NCI-H446 treated with DMSO at 0.1 percent for 48 hours (cell line): ENCODE data around the gene FAM3B.
"Not testable (repeated sequence)": the region's sequence is repeated elsewhere in the genome, so short reads cannot be mapped to it uniquely, and the experiment has no call there.

Source experiments
- DNase-seq: peaks from one replicate; lab custom pipeline; 2025; lab: John Stamatoyannopoulos, UW

The FAM3B gene

GRCh38 chr21:41349619-41350390 lies 33.2 kb downstream of the FAM3B start:
- no peak for DNase-seq

GRCh38 chr21:41350436-41351155 lies 34.0 kb downstream of the FAM3B start:
- DNase-seq = no peak

GRCh38 chr21:41357546-41357945 lies 40.9 kb downstream of the FAM3B start:
- DNase-seq = no peak

- no peak for DNase-seq
These were observed 41.9 kb downstream of the FAM3B start for GRCh38 chr21:41358193-41359166.

GRCh38 chr21:41359286-41359685 lies 42.7 kb downstream of the FAM3B start:
- DNase-seq = no peak

GRCh38 chr21:41359754-41360071 lies 43.1 kb downstream of the FAM3B start:
- not testable (repeated sequence) for DNase-seq

GRCh38 chr21:41360072-41360821 lies 43.6 kb downstream of the FAM3B start:
- DNase-seq = no peak

GRCh38 chr21:41361053-41361785 lies 44.6 kb downstream of the FAM3B start:
- no peak for DNase-seq

- DNase-seq = no peak
These were observed 45.4 kb downstream of the FAM3B start, which contains the start of gene MX2 for GRCh38 chr21:41361786-41362604. MX2 (plus strand) TSS chr21:41362027; CDS start chr21:41376907, 14,880 bp downstream.

- DNase-seq = no peak
These were observed 46.2 kb downstream of the FAM3B start for GRCh38 chr21:41362605-41363369.

- no peak for DNase-seq
These were observed 47.0 kb downstream of the FAM3B start for GRCh38 chr21:41363370-41364270.

GRCh38 chr21:41364308-41364707 lies 47.7 kb downstream of the FAM3B start:
- DNase-seq = no peak

GRCh38 chr21:41365377-41366107 lies 48.9 kb downstream of the FAM3B start:
- DNase-seq = no peak

GRCh38 chr21:41366522-41367151 lies 50.0 kb downstream of the FAM3B start:
- DNase-seq = no peak

- no peak for DNase-seq
These were observed 50.8 kb downstream of the FAM3B start for GRCh38 chr21:41367301-41367944.

- no peak for DNase-seq
These were observed 51.5 kb downstream of the FAM3B start for GRCh38 chr21:41367945-41368734.
